Mucosa of descending colon (tissue), 3 donors: ENCODE measurements around the gene KNTC1. TPM values are rescaled to one million over a fixed set of nuclear protein-coding genes. Genes with fewer than 3 reads are reported as not detected.

Source experiments
- ATAC-seq: fragments of 200-7000 bp; cut with Tn5 transposase; one replicate; pipeline ENCODE4 v1.9.1; 2020; ENCODE audit warnings: mild to moderate bottlenecking, moderate library complexity
- DNase-seq, 3 donors: peaks; one replicate each; pipeline ENCODE4 v3.0.0-alpha.2; 2020
- H3K36me3 ChIP-seq: fragments of 200-600 bp; one replicate; pipeline ENCODE4 v1.8.0; 2021; ENCODE audit warnings: low read depth, mild to moderate bottlenecking
- H3K4me1 ChIP-seq: fragments of 200-600 bp; one replicate; pipeline ENCODE4 v1.8.0; 2021; ENCODE audit warnings: low read depth, mild to moderate bottlenecking
- H3K4me3 ChIP-seq: fragments of 200-600 bp; one replicate; pipeline ENCODE4 v1.8.0; 2021; ENCODE audit warnings: mild to moderate bottlenecking
- H3K9me3 ChIP-seq: fragments of 200-600 bp; one replicate; pipeline ENCODE4 v1.8.0; 2021; ENCODE audit warnings: mild to moderate bottlenecking
- intact Hi-C, 2 donors: fragments of 100-400 bp; cut with DNase I in 1 of 2; cut with micrococcal nuclease in 1 of 2; formaldehyde crosslinking; loops; one replicate each; pipeline versions ENCODE4 v1.11.0 to v1.11.1; 2022; cut with DNase I, micrococcal nuclease
- total RNA-seq, 3 donors: library from RNA; stranded (reverse); fragmentation: NEBNext Ultra II Directional in 2 of 3; extraction: Animal tissue kit (Norgen Biotek cat#: 25700) in 2 of 3; gene quantifications; one replicate each; pipeline versions ENCODE4 v1.2.1 to v1.2.4, GENCODE V29; 2021 to 2023
- TF ChIP-seq, protein P1 (sequence below): fragments of 200-600 bp; IDR thresholded peaks from one replicate; pipeline ENCODE4 v1.8.0; 2022; ENCODE audit warnings: antibody characterized with exemption, mild to moderate bottlenecking
- donor health status: DM: no; HTN: no; CAD: no; lungs with moderate emphysema.
- donor health status: DM: no; HTN: no; CAD: no.
- donor health status: DM: no; HTN: yes; CAD: no.

KNTC1 gene
- total RNA-seq, 3 donors from 2014 or later: 11.4 to 28.3 (median 16.2) TPM

GRCh38 chr12:122533856-122534255 lies 6.8 kb downstream of the KNTC1 start:
- TF ChIP-seq, protein P1, sequence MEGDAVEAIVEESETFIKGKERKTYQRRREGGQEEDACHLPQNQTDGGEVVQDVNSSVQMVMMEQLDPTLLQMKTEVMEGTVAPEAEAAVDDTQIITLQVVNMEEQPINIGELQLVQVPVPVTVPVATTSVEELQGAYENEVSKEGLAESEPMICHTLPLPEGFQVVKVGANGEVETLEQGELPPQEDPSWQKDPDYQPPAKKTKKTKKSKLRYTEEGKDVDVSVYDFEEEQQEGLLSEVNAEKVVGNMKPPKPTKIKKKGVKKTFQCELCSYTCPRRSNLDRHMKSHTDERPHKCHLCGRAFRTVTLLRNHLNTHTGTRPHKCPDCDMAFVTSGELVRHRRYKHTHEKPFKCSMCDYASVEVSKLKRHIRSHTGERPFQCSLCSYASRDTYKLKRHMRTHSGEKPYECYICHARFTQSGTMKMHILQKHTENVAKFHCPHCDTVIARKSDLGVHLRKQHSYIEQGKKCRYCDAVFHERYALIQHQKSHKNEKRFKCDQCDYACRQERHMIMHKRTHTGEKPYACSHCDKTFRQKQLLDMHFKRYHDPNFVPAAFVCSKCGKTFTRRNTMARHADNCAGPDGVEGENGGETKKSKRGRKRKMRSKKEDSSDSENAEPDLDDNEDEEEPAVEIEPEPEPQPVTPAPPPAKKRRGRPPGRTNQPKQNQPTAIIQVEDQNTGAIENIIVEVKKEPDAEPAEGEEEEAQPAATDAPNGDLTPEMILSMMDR: no peak
- intact Hi-C loops: no loop called here
- no peaks in the 10 kb centered on the region for H3K36me3 ChIP-seq
- ATAC-seq (no peak), DNase-seq (no peak)
- H3K9me3 ChIP-seq: no peaks in the 10 kb centered on the region
- no peaks in the 10 kb centered on the region for H3K4me1 ChIP-seq
- no peak overlapping the region for H3K4me3 ChIP-seq

DNA sequence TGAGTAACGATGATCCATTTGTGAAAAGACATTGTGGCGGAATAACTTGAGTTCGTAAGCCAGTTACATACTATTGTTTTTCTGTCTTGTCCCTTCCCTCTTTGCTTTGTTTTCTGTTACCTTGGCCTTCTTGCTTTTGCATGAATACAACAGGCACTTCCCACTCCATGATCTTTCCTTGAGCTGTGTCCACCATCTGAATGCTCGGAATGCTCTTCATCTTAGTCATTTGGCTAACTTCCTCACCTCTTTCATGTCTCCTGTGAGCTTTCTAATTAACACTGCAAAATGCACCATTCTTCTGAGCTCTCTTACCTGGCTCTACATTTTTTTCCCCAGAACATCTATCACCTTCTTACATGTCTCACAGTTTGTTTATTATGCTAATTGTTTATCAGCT lies 10.0 kb downstream of the KNTC1 start:
- Histone ChIP-seq H3K9me3 (no peaks in the 10 kb centered on the region), H3K36me3 (no peaks in the 10 kb centered on the region), H3K4me1 (no peaks in the 10 kb centered on the region), H3K4me3 (no peak overlapping the region)
- intact Hi-C loops: no loop called here
- ATAC-seq (no peak), DNase-seq (no peak)
- TF ChIP-seq, protein P1: no peak

GRCh38 chr12:122538496-122538895 lies 11.4 kb downstream of the KNTC1 start:
- Histone ChIP-seq H3K4me3 (no peak overlapping the region), H3K9me3 (no peaks in the 10 kb centered on the region), H3K4me1 (no peaks in the 10 kb centered on the region), H3K36me3 (no peaks in the 10 kb centered on the region)
- TF ChIP-seq, protein P1: no peak
- ATAC-seq: no peak
- no peak for DNase-seq
- intact Hi-C loops: no loop called here

GRCh38 chr12:122544537-122544936 lies 17.5 kb downstream of the KNTC1 start:
- no peak overlapping the region for H3K4me3 ChIP-seq
- no peaks in the 10 kb centered on the region for H3K36me3 ChIP-seq
- no peaks in the 10 kb centered on the region for H3K9me3 ChIP-seq
- ATAC-seq: no peak
- no peak for DNase-seq
- intact Hi-C loops: no loop called here
- no peaks in the 10 kb centered on the region for H3K4me1 ChIP-seq
- TF ChIP-seq, protein P1: no peak

DNA sequence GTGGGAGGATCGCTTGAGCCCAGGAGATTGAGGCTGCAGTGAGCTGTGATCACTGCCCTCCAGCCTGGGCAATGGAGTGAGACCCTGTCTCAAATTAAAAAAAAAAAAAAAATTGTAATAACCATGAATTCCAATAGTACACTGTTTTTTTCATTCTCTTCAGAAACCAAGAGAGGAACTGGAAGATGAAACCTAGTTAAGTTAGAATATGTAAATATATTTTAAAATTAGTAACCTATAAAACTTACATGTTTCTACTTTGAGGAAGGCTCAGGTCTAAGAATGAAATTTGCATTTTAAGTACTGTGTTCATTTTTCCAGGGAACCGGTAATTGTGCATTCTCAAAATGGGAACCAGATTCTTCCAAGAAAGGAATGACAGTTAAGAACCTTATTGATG lies 18.8 kb downstream of the KNTC1 start:
- Histone ChIP-seq H3K4me3 (no peak overlapping the region), H3K4me1 (no peaks in the 10 kb centered on the region), H3K36me3 (no peaks in the 10 kb centered on the region), H3K9me3 (no peaks in the 10 kb centered on the region)
- DNase-seq: no peak
- intact Hi-C loops: no loop called here
- no peak for ATAC-seq
- TF ChIP-seq, protein P1: no peak

- no peaks in the 10 kb centered on the region for H3K9me3 ChIP-seq
- ATAC-seq: no peak
- no peaks in the 10 kb centered on the region for H3K4me1 ChIP-seq
- DNase-seq: no peak
- intact Hi-C loops: no loop called here
- H3K36me3 ChIP-seq: no peaks in the 10 kb centered on the region
- no peak overlapping the region for H3K4me3 ChIP-seq
- TF ChIP-seq, protein P1: no peak
Observed at GRCh38 chr12:122547330-122547729, 20.3 kb downstream of the KNTC1 start.
